Gastroesophageal sphincter (tissue), 4 donors: Measurements from ENCODE around the gene IL7R. TPM values are rescaled to one million over a fixed set of nuclear protein-coding genes. Genes with fewer than 3 reads are reported as not detected.

Experiments used
- ATAC-seq: fragments of 150-250 bp; one replicate; pipeline ENCODE4 v1.9.1; 2016; ENCODE audit warnings: mild to moderate bottlenecking, moderate library complexity
- H3K27ac ChIP-seq, 4 donors: fragments of 200-600 bp; sonication (generic) in 3 of 4; 1 replicate in 3 of 4; 2 replicates in 1 of 4; pipeline ENCODE4 v1.5.1; 2016 to 2019
- H3K27me3 ChIP-seq: fragments of 200-600 bp; sonication (generic); one replicate; pipeline ENCODE4 v1.5.1; 2019
- H3K36me3 ChIP-seq, 2 donors: fragments of 200-600 bp; sonication (generic); one replicate each; pipeline ENCODE4 v1.5.1; 2019; ENCODE audit warnings: control low read depth in 1 of 2
- H3K4me1 ChIP-seq, 3 donors: fragments of 200-600 bp; sonication (generic); 1 replicate in 2 of 3; 2 replicates in 1 of 3; pipeline ENCODE4 v1.5.1; 2016 to 2019; ENCODE audit warnings: control low read depth in 2 of 3
- H3K4me3 ChIP-seq, 2 donors: fragments of 200-600 bp; sonication (generic); one replicate each; pipeline ENCODE4 v1.5.1; 2019; ENCODE audit warnings: mild to moderate bottlenecking in 1 of 2, moderate library complexity in 1 of 2
- H3K9me3 ChIP-seq, 3 donors: fragments of 200-600 bp; sonication (generic); one replicate each; pipeline ENCODE4 v1.5.1; 2017 to 2019; ENCODE audit warnings: control low read depth in 2 of 3
- EP300 ChIP-seq: sonication (generic); formaldehyde crosslinking; IDR thresholded peaks from one replicate; pipeline ENCODE4 v1.6.1; 2017; ENCODE audit warnings: antibody characterized with exemption, mild to moderate bottlenecking
- POLR2A ChIP-seq, 2 donors: fragments of 450-650 bp; IDR thresholded peaks; one replicate each; pipeline ENCODE4 v1.6.1; 2017; ENCODE audit warnings: antibody characterized with exemption in 2 of 2, mild to moderate bottlenecking in 2 of 2, moderate library complexity in 1 of 2
- POLR2AphosphoS5 ChIP-seq: sonication (generic); formaldehyde crosslinking; IDR thresholded peaks from one replicate; pipeline ENCODE4 v1.6.1; 2017; ENCODE audit warnings: antibody characterized with exemption
- WGBS, 2 donors: methylation state at CpG; one replicate each; pipeline ENCODE4 v1.1.5; 2018; ENCODE audit warnings: low coverage in 1 of 2; 5-methylcytosine and 5-hydroxymethylcytosine counted together
- total RNA-seq, 4 donors: library from RNA; depleted of rRNA; stranded (reverse); fragments of >200 nt; gene quantifications; one replicate each; pipeline ENCODE4 v1.1.0, GENCODE V29; 2016
- TF ChIP-seq, protein P1 (sequence below), 4 experiments: fragments of 200-600 bp in 2 of 4; fragments of 450-650 bp in 2 of 4; sonication (generic) in 1 of 4; IDR thresholded peaks; one replicate each; pipeline ENCODE4 v1.5.1; 2017 to 2019; ENCODE audit warnings: antibody characterized with exemption in 4 of 4, mild to moderate bottlenecking in 2 of 4, moderate library complexity in 2 of 4

The IL7R gene
- total RNA-seq, 4 donors from 2014 or later, result 1.1 to 10.1 (median 4.0) TPM

DNA sequence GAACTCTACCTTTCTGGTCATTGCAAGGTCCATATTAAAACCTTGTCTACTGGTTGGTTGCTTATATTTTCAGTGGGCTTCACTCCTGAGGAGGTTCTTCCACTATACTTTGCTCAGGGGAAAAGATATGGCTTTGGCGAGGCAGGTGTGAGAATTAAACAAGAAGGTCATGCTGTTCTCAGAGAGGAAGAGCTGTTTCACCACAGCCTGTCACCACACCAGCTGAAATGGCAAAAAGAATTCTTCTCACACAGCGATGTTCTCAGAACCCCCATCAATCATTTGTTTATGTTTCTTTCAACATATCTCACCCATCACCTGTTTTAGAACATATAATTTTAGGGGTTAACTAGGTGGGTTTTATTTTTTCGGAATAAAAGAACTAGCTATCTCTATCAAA, 43.1 kb downstream of the IL7R start:
- no peak for ATAC-seq
- H3K4me3 ChIP-seq, result no peak overlapping the region
- WGBS, 2 donors, result 42 to 45% methylated on average over 3 of the region's 3 CpGs

GRCh38 chr5:35900972-35901695, 44.4 kb downstream of the IL7R start:
- Histone ChIP-seq H3K36me3 (no peaks in the 10 kb centered on the region), H3K27ac (no peak overlapping the region), H3K27me3 (no peaks in the 10 kb centered on the region), H3K4me1 (no peaks in the 10 kb centered on the region), H3K9me3 (peaks cover 0 to 6% (median 0%) of the 10 kb centered on the region in 3 donors), H3K4me3 (no peak overlapping the region)
- ATAC-seq, result no peak
- 85% methylated on average over 3 of the region's 3 CpGs; no CpG with 5 or more reads in 1 of the 2 donors for WGBS, 2 donors
- TF ChIP-seq POLR2AphosphoS5 (no peak), POLR2A (IDR thresholded peaks at IDR 0.05) (no peak), EP300 (no peak)
- TF ChIP-seq, protein P1, sequence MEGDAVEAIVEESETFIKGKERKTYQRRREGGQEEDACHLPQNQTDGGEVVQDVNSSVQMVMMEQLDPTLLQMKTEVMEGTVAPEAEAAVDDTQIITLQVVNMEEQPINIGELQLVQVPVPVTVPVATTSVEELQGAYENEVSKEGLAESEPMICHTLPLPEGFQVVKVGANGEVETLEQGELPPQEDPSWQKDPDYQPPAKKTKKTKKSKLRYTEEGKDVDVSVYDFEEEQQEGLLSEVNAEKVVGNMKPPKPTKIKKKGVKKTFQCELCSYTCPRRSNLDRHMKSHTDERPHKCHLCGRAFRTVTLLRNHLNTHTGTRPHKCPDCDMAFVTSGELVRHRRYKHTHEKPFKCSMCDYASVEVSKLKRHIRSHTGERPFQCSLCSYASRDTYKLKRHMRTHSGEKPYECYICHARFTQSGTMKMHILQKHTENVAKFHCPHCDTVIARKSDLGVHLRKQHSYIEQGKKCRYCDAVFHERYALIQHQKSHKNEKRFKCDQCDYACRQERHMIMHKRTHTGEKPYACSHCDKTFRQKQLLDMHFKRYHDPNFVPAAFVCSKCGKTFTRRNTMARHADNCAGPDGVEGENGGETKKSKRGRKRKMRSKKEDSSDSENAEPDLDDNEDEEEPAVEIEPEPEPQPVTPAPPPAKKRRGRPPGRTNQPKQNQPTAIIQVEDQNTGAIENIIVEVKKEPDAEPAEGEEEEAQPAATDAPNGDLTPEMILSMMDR (IDR thresholded peaks at IDR 0.05), result no peak

More for the DNA sequence above, 43.1 kb downstream of the IL7R start:
- peaks cover 0 to 6% (median 0%) of the 10 kb centered on the region in 3 donors for H3K9me3 ChIP-seq
- no peaks in the 10 kb centered on the region for H3K27me3 ChIP-seq
- H3K4me1 ChIP-seq, result no peaks in the 10 kb centered on the region
- no peak for TF ChIP-seq POLR2A (IDR thresholded peaks at IDR 0.05)
- no peak for TF ChIP-seq EP300
- TF ChIP-seq, protein P1 (IDR thresholded peaks at IDR 0.05), result no peak
- no peak for TF ChIP-seq POLR2AphosphoS5
- H3K27ac ChIP-seq, result no peak overlapping the region
- no peaks in the 10 kb centered on the region for H3K36me3 ChIP-seq

- H3K36me3 ChIP-seq, result no peaks in the 10 kb centered on the region
- no peak for ATAC-seq
- no peak overlapping the region for H3K4me3 ChIP-seq
- TF ChIP-seq EP300 (no peak), POLR2AphosphoS5 (no peak), POLR2A (IDR thresholded peaks at IDR 0.05) (no peak)
- TF ChIP-seq, protein P1 (IDR thresholded peaks at IDR 0.05), result no peak
- H3K4me1 ChIP-seq, result no peaks in the 10 kb centered on the region
- 62 to 71% methylated on average over 1 of the region's 2 CpGs for WGBS, 2 donors
- H3K27ac ChIP-seq, result no peak overlapping the region
- H3K27me3 ChIP-seq, result no peaks in the 10 kb centered on the region
- peaks cover 0 to 6% (median 0%) of the 10 kb centered on the region in 3 donors for H3K9me3 ChIP-seq
Observed at GRCh38 chr5:35902046-35902672, 45.5 kb downstream of the IL7R start.

DNA sequence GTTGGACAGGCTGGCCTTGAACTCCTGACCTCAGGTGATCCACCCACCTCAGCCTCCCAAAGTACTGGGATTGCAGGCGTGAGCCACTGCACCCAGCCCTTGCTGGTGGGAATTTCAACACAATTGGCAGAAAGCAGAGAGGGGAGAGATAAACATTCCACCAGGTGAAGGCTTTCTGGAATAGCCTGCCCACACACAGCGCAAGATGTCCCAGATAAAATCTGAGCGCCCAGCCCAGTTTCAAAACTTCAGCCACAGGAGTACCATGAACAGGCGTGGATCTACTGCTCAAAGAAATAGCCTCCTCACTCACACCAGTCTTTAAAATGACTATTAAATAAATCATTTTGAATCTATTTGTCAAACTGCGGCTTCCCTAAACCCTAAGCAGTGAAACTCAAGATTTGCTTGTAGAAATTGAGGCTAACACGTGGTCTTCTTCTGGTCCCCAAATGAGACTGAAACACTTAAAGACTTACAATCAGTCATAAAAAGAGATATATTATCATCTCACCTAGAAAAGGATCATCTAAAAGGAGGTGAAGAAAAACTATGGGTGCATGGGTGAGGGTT, 47.0 kb downstream of the IL7R start:
- Histone ChIP-seq H3K27ac (no peak overlapping the region), H3K36me3 (no peaks in the 10 kb centered on the region), H3K4me3 (no peak overlapping the region), H3K9me3 (peaks cover 0 to 6% (median 0%) of the 10 kb centered on the region in 3 donors), H3K27me3 (no peaks in the 10 kb centered on the region), H3K4me1 (no peaks in the 10 kb centered on the region)
- 91 to 97% methylated on average over 5 of the region's 6 CpGs for WGBS, 2 donors
- no peak for ATAC-seq
- TF ChIP-seq, protein P1 (IDR thresholded peaks at IDR 0.05), result no peak
- no peak for TF ChIP-seq POLR2AphosphoS5
- TF ChIP-seq EP300, result no peak
- TF ChIP-seq POLR2A (IDR thresholded peaks at IDR 0.05), result no peak
